ENCODE results near the gene ZNF516.

GRCh38 chr18:76359909-76360308 lies 135.1 kb downstream of the ZNF516 start:
- no peak for TF ChIP-seq CTCF (IDR thresholded peaks at IDR 0.05; ENCODE audit: low read depth, low read length, poor library complexity, severe bottlenecking)
- no peak for TF ChIP-seq EZH2phosphoT487 (IDR thresholded peaks at IDR 0.05; ENCODE audit: borderline replicate concordance, low read length)

Measured in DOHH2 (cell line).